H9 (cell line): ENCODE results near the gene MRRF. TPM values are rescaled to one million over a fixed set of nuclear protein-coding genes. Genes with fewer than 3 reads are reported as not detected.

Source experiments
- DNase-seq: peaks from one replicate; pipeline ENCODE4 v3.0.0-alpha.2; 2017
- H2AFZ ChIP-seq: one replicate; pipeline ENCODE4 v1.6.1; 2013; ENCODE audit warnings: mild to moderate bottlenecking, low read length, control low read depth, moderate library complexity
- H2AK5ac ChIP-seq: 2 replicates; pipeline ENCODE4 v1.6.1; 2013; ENCODE audit warnings: low read length, control low read depth, mixed read lengths; ENCODE audit not compliant: insufficient read length
- H2BK120ac ChIP-seq: one replicate; pipeline ENCODE4 v1.6.1; 2013; ENCODE audit warnings: low read depth, mild to moderate bottlenecking, low read length, control low read depth, inconsistent platforms; ENCODE audit not compliant: poor library complexity, severe bottlenecking
- H2BK12ac ChIP-seq: 2 replicates; pipeline ENCODE4 v1.6.1; 2013; ENCODE audit warnings: low read length, control low read depth, mixed read lengths, low read depth; ENCODE audit not compliant: insufficient read length
- H2BK15ac ChIP-seq: 2 replicates; pipeline ENCODE4 v1.6.1; 2013; ENCODE audit warnings: low read depth, low read length, control low read depth
- H2BK20ac ChIP-seq: one replicate; pipeline ENCODE4 v1.6.1; 2013; ENCODE audit warnings: low read depth, mild to moderate bottlenecking, low read length, control low read depth, inconsistent platforms; ENCODE audit not compliant: poor library complexity, severe bottlenecking
- H2BK5ac ChIP-seq: 2 replicates; pipeline ENCODE4 v1.6.1; 2013; ENCODE audit warnings: low read length, control low read depth, mixed read lengths; ENCODE audit not compliant: insufficient read length
- H3K14ac ChIP-seq: 2 replicates; pipeline ENCODE4 v1.6.1; 2013; ENCODE audit warnings: low read length, control low read depth; ENCODE audit not compliant: insufficient read depth
- H3K18ac ChIP-seq: 2 replicates; pipeline ENCODE4 v1.6.1; 2013; ENCODE audit warnings: low read depth, mild to moderate bottlenecking, mixed read lengths, low read length, control low read depth; ENCODE audit not compliant: insufficient read length
- H3K23ac ChIP-seq: 2 replicates; pipeline ENCODE4 v1.6.1; 2013; ENCODE audit warnings: low read length, control low read depth, mixed read lengths, low read depth; ENCODE audit not compliant: insufficient read length
- H3K23me2 ChIP-seq: 2 replicates; pipeline ENCODE4 v1.6.1; 2013; ENCODE audit warnings: low read depth, mild to moderate bottlenecking, mixed read lengths, low read length, control low read depth; ENCODE audit not compliant: insufficient read length, poor library complexity, severe bottlenecking
- H3K27ac ChIP-seq: 2 replicates; pipeline ENCODE4 v1.5.1; 2013; ENCODE audit warnings: low read length, control low read depth, mixed read lengths, low read depth; ENCODE audit not compliant: insufficient read length
- H3K27me3 ChIP-seq: 2 replicates; pipeline ENCODE4 v1.6.1; 2013; ENCODE audit warnings: low read length, control low read depth, inconsistent platforms; ENCODE audit not compliant: insufficient read depth
- H3K4ac ChIP-seq: 2 replicates; pipeline ENCODE4 v1.6.1; 2013; ENCODE audit warnings: low read depth, mild to moderate bottlenecking, control low read depth, inconsistent platforms, low read length, moderate library complexity
- H3K4me1 ChIP-seq: 2 replicates; pipeline ENCODE4 v1.6.1; 2013; ENCODE audit warnings: low read length, control low read depth, inconsistent platforms; ENCODE audit not compliant: insufficient read depth
- H3K4me2 ChIP-seq: 2 replicates; pipeline ENCODE4 v1.6.1; 2013; ENCODE audit warnings: low read length, control low read depth, mixed read lengths; ENCODE audit not compliant: insufficient read length, insufficient read depth
- H3K56ac ChIP-seq: 2 replicates; pipeline ENCODE4 v1.6.1; 2013; ENCODE audit warnings: low read depth, mild to moderate bottlenecking, mixed read lengths, low read length, control low read depth; ENCODE audit not compliant: insufficient read length
- H3K79me1 ChIP-seq: 2 replicates; pipeline ENCODE4 v1.6.1; 2013; ENCODE audit warnings: low read depth, mild to moderate bottlenecking, moderate library complexity, low read length, control low read depth, inconsistent platforms; ENCODE audit not compliant: insufficient read depth, poor library complexity, severe bottlenecking
- H3K79me2 ChIP-seq: 2 replicates; pipeline ENCODE4 v1.6.1; 2013; ENCODE audit warnings: low read length, control low read depth, inconsistent platforms; ENCODE audit not compliant: insufficient read depth
- H3K9ac ChIP-seq: 2 replicates; pipeline ENCODE4 v1.6.1; 2013; ENCODE audit warnings: low read length, control low read depth, mixed read lengths; ENCODE audit not compliant: insufficient read length; ENCODE audit errors: extremely low read depth
- H3K9me3 ChIP-seq: one replicate; pipeline ENCODE4 v1.6.1; 2013; ENCODE audit warnings: low read depth, low read length, inconsistent platforms; ENCODE audit not compliant: control insufficient read depth
- H3T11ph ChIP-seq: one replicate; pipeline ENCODE4 v1.6.1; 2013; ENCODE audit warnings: mild to moderate bottlenecking, low read length, control low read depth, inconsistent platforms
- H4K20me1 ChIP-seq: one replicate; pipeline ENCODE4 v1.6.1; 2013; ENCODE audit not compliant: control insufficient read depth, insufficient read length, insufficient read depth
- H4K5ac ChIP-seq: 2 replicates; pipeline ENCODE4 v1.6.1; 2013; ENCODE audit warnings: low read depth, mild to moderate bottlenecking, mixed read lengths, low read length, control low read depth; ENCODE audit not compliant: insufficient read length
- H4K8ac ChIP-seq: replicated peaks from 2 replicates; pipeline ENCODE4 v1.6.1; 2013; ENCODE audit warnings: low read length, control low read depth, mixed read lengths, low read depth; ENCODE audit not compliant: insufficient read length
- H4K91ac ChIP-seq: 2 replicates; pipeline ENCODE4 v1.6.1; 2013; ENCODE audit warnings: low read depth, mild to moderate bottlenecking, moderate library complexity, mixed read lengths, low read length, control low read depth; ENCODE audit not compliant: insufficient read length
- H3K27ac Mint-ChIP-seq, 3 experiments: 2 replicates in 2 of 3; 3 replicates in 1 of 3; pipeline ENCODE4 v1.8.0; 2020 to 2021; ENCODE audit warnings: mixed read lengths in 3 of 3, mild to moderate bottlenecking in 1 of 3, moderate library complexity in 1 of 3
- H3K27me3 Mint-ChIP-seq: 2 replicates; pipeline ENCODE4 v1.8.0; 2021; ENCODE audit warnings: low read depth, mild to moderate bottlenecking, moderate library complexity, mixed read lengths
- H3K36me3 Mint-ChIP-seq, 3 experiments: 2 replicates in 2 of 3; 3 replicates in 1 of 3; pipeline ENCODE4 v1.8.0; 2020 to 2021; ENCODE audit warnings: low read depth in 3 of 3, mixed read lengths in 3 of 3; ENCODE audit not compliant: insufficient read depth in 1 of 3
- H3K4me1 Mint-ChIP-seq, 2 experiments: 2 replicates each; pipeline ENCODE4 v1.8.0; 2020; ENCODE audit warnings: mixed read lengths in 2 of 2
- H3K4me3 Mint-ChIP-seq, 2 experiments: 2 replicates in 1 of 2; 3 replicates in 1 of 2; pipeline ENCODE4 v1.8.0; 2020 to 2021; ENCODE audit warnings: mild to moderate bottlenecking in 2 of 2, mixed read lengths in 2 of 2, moderate library complexity in 1 of 2
- H3K9me3 Mint-ChIP-seq, 2 experiments: 2 replicates in 1 of 2; 3 replicates in 1 of 2; pipeline ENCODE4 v1.8.0; 2020; ENCODE audit warnings: mild to moderate bottlenecking in 2 of 2, mixed read lengths in 2 of 2, moderate library complexity in 1 of 2
- CTCF ChIP-seq: fragments of 200-600 bp; sonication (generic); conservative IDR thresholded peaks from 3 replicates; pipeline ENCODE4 v1.8.0; 2021; ENCODE audit warnings: antibody characterized with exemption, mild to moderate bottlenecking
- WGBS: extraction: QIAGEN DNeasy Blood & Tissue Kit; methylation state at CpG from one replicate; pipeline ENCODE4 v1.1.7; 2013; ENCODE audit warnings: missing lambda C conversion rate, low lambda C conversion rate, mixed read lengths; ENCODE audit not compliant: insufficient read length; ENCODE audit errors: extremely low coverage; 5-methylcytosine and 5-hydroxymethylcytosine counted together
- total RNA-seq: library from RNA; stranded (reverse); gene quantifications from 2 replicates; pipeline ENCODE4 v1.2.1, GENCODE V29; 2021

MRRF gene
- total RNA-seq, 1 experiment from 2014 or later = 33.7 TPM

DNA sequence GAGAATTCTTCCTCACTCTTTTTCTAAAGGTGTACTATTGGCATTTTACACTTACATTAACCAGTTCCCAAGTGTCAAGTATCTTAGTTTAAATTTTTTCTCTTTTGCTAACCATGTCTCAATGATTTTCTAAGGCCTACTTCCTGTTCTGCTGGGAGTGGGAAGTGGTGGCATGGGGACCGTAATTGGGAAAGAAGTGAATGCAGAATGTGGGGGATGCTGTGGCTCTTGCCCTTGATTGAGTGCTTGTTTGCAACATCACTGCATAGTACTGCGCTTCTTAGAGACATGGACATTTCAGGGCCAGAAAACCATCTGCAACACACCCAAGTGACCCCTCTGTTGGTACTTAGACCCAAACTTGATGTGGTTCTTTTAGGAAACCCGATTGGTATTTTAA is 32.8 kb downstream of the MRRF start:
- DNase-seq = no peak
- Histone ChIP-seq H2BK5ac (no peak overlapping the region), H3K18ac (no peak overlapping the region), H3K9me3 (no peaks in the 10 kb centered on the region), H3K4me1 (no peaks in the 10 kb centered on the region), H4K8ac (no peak overlapping the region), H2AK5ac (no peak overlapping the region), H3K23ac (no peak overlapping the region), H3K79me2 (no peaks in the 10 kb centered on the region), H3K4ac (no peak overlapping the region), H3K4me2 (no peak overlapping the region), H4K91ac (no peak overlapping the region), H3T11ph (no peak overlapping the region), H2BK20ac (no peak overlapping the region), H2BK120ac (no peak overlapping the region), H3K79me1 (no peaks in the 10 kb centered on the region), H4K5ac (no peak overlapping the region), H2BK12ac (no peak overlapping the region), H3K14ac (no peak overlapping the region), H3K23me2 (no peaks in the 10 kb centered on the region), H2BK15ac (no peak overlapping the region), H4K20me1 (no peaks in the 10 kb centered on the region), H2AFZ (no peak overlapping the region), H3K27ac (no peak overlapping the region), H3K9ac (no peak overlapping the region), H3K27me3 (no peaks in the 10 kb centered on the region), H3K56ac (no peak overlapping the region)
- peaks cover 11 to 18% of the 10 kb centered on the region in 2 experiments; a peak in 3 of 4 replicates for H3K4me1 Mint-ChIP-seq
- H3K27ac Mint-ChIP-seq = no peak overlapping the region
- H3K36me3 Mint-ChIP-seq = peaks cover 4 to 43% (median 42%) of the 10 kb centered on the region in 3 experiments; a peak in 5 of 7 replicates
- no peaks in the 10 kb centered on the region for H3K27me3 Mint-ChIP-seq
- TF ChIP-seq CTCF = no peak
- no peaks in the 10 kb centered on the region for H3K9me3 Mint-ChIP-seq
- H3K4me3 Mint-ChIP-seq = no peak overlapping the region
- no CpG with 5 or more reads among the region's 3 CpGs for WGBS
